T-helper 1 cell (primary cell): ENCODE data around the gene HOXD4.

ENCODE experiments used
- DNase-seq, 5 donors: peaks; one replicate each; pipeline ENCODE4 v3.0.0-alpha.2; 2012 to 2020

Gene HOXD4

DNA sequence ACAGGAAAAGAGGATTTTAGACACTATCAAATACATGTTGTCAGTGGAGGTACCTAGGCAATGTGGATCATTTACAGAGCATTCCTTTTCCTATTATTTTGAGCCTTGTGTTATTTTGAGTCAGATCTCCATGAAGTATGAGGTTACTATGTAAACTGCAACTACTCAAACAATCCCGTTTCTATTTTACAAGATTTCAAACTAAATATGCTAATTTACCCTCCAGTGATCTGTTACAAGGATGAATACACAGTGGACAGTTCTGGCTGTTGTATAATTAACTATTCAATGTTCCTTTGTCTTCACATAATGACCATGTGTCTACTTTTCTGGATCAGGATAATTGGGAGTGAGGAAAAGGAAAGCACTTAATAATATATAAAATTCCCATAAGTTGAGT is 41.7 kb downstream of the HOXD4 start:
- DNase-seq = no peak

DNA sequence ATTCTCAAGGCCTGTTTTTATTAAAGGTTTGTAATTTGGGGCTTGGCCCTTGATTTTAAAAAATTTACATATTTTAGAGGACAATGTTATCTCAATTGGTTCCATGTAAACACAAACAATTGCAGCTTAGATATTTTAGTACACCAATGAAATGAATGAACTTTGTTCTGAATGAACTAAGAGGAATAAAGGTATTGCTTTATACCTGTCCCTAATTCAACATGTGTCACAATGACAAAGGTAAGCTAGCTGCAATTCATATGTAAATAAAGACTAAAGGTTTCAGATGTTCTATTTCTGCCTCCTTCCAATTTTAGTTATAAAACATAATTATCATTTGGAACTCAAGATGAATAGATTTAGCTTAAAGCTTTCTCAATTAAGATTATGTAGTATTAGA is 48.6 kb downstream of the HOXD4 start:
- no peak for DNase-seq

DNA sequence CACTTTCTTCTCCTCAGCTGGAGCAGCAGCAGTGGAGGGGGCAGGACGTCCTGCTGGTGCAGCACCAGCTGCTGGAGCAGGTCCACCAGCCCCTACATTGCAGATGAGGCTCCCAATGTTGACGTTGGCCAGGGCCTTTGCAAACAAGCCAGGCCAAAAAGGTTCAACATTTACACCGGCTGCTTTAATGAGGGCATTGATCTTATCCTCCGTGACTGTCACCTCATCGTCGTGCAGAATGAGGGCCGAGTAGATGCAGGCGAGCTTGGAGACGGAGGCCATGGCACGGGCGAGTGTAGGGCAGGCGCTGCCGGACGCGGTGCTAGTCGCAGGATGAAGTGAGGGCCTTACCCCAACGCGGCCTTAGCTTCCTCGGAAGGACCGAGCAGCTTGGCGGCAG is 49.6 kb downstream of the HOXD4 start:
- no peak for DNase-seq

DNA sequence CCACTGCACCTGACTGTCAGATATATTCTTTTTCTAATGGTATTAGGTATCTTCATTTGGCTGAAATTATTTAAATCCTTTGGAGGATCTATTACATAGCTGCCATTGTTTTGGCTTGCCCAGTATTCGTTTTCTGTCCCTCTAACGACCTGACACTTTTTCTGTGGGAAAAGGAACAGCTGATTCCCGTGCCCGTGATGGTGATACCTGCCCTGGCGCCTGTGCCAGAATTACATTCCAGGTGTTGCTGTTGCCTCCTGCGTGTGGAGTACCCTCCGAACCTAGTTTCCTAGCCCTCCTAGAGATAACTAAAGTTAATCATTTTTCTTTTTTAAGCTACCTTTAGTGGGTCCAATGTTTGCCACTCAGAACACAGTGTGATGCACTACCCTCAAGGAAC is 51.1 kb downstream of the HOXD4 start:
- no peak for DNase-seq
